Vagina (tissue), 2 donors: Measurements from ENCODE around the gene IFI35.

Experiments
- POLR2A ChIP-seq, 2 donors: fragments of 450-650 bp; IDR thresholded peaks; one replicate each; pipeline ENCODE4 v1.6.1; 2017; ENCODE audit warnings: antibody characterized with exemption in 2 of 2, mild to moderate bottlenecking in 2 of 2, moderate library complexity in 2 of 2
- POLR2AphosphoS5 ChIP-seq, 2 donors: sonication (generic); formaldehyde crosslinking; IDR thresholded peaks; one replicate each; pipeline ENCODE4 v1.9.0; 2017; ENCODE audit warnings: antibody characterized with exemption in 2 of 2, mild to moderate bottlenecking in 2 of 2, low read depth in 1 of 2; ENCODE audit not compliant: insufficient read depth in 1 of 2
- TF ChIP-seq, protein P1 (sequence below), 3 experiments: fragments of 450-650 bp in 2 of 3; fragments of 200-600 bp in 1 of 3; sonication (generic) in 1 of 3; IDR thresholded peaks; one replicate each; pipeline ENCODE4 v1.5.1; 2017 to 2019; ENCODE audit warnings: antibody characterized with exemption in 3 of 3, mild to moderate bottlenecking in 2 of 3, moderate library complexity in 2 of 3

DNA sequence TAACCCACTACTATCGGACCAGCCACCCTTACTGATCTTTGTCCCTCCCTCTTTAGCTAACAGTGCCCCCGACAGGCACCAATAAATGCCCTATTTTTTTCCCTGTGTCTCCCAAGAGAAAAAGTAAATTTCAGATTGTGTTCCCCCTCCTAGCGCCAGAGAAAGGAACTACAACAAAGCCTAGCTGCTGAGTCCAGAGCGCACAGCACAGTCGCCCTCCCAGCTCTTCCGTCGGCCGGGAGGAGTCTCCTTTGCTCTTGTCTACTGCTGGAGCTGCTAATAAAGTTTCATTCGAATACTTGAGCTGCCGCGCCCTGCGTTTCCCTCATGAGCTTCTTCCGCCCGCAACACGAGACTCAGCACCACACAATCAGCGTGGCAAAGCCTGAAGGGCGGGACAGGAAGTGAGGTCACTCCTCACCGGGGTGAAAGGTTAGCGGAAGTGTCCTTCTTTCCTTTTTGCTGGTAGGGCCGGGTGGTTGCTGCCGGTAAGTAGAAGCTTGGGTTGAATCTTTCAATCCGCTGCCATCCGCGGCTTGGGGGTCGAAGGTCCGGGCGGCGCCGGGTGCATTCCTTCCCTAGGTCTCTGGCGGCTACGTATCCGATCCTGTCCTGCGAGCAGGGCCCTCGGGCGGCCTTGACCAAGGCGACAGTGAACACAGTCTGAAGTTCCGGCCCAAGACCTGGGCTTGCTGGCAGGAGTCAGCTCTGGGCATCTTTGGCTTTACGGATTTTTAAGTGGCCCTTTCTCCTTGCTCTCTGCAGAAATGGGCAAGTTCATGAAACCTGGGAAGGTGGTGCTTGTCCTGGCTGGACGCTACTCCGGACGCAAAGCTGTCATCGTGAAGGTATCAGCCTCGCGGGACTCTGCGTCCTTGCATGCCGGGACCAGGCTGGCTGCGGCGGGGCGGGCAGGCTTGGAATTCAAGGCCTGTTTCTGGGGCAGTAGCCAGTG is 8.3 kb upstream of the IFI35 start, which contains the start of gene RPL27:
- peak; percentile 99 to 100 for TF ChIP-seq POLR2AphosphoS5 (IDR thresholded peaks at IDR 0.05; ENCODE audit: insufficient read depth in 1 of 2, low read depth in 1 of 2)
- TF ChIP-seq, protein P1, sequence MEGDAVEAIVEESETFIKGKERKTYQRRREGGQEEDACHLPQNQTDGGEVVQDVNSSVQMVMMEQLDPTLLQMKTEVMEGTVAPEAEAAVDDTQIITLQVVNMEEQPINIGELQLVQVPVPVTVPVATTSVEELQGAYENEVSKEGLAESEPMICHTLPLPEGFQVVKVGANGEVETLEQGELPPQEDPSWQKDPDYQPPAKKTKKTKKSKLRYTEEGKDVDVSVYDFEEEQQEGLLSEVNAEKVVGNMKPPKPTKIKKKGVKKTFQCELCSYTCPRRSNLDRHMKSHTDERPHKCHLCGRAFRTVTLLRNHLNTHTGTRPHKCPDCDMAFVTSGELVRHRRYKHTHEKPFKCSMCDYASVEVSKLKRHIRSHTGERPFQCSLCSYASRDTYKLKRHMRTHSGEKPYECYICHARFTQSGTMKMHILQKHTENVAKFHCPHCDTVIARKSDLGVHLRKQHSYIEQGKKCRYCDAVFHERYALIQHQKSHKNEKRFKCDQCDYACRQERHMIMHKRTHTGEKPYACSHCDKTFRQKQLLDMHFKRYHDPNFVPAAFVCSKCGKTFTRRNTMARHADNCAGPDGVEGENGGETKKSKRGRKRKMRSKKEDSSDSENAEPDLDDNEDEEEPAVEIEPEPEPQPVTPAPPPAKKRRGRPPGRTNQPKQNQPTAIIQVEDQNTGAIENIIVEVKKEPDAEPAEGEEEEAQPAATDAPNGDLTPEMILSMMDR (IDR thresholded peaks at IDR 0.05): peak; percentile 67 to 95 (median 79)
- TF ChIP-seq POLR2A (IDR thresholded peaks at IDR 0.05): peak in 1 of 2 donors; percentile 70
